Activated CD4-positive, alpha-beta T cell treated with anti-CD3 and anti-CD28 coated beads, Interleukin-2, Interleukin-4, amounts not matched to agents 100 ng/mL and 50 ng/mL, durations not matched to agents 16 hours and 8 hours (primary cell): ENCODE data around the gene STRA8.

Experiments
- DNase-seq: peaks from one replicate; pipeline ENCODE4 v3.0.0-alpha.2; 2020; ENCODE audit warnings: low spot score

Gene STRA8

DNA sequence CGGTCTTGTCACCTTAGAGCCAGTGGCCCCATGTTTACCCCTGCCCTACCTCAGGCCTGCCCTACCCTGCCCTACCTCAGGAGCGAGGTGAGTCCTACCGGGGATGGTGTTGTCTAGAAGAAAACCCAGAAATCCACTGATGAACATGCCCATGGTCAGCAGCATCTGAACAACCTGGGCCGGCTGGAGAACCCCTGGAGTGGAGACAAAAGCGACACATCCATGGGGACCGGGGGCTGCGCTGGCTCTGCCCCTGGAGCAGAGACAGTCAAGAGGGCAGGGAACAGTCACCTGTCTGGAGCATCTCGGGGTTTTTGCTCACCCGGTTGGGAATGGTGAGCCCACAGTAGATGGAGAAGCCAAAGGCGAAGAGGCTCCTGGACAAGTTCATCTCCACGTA lies 36.3 kb downstream of the STRA8 start:
- DNase-seq: no peak

GRCh38 chr7:135270577-135271254 lies 37.1 kb downstream of the STRA8 start:
- DNase-seq: no peak

DNA sequence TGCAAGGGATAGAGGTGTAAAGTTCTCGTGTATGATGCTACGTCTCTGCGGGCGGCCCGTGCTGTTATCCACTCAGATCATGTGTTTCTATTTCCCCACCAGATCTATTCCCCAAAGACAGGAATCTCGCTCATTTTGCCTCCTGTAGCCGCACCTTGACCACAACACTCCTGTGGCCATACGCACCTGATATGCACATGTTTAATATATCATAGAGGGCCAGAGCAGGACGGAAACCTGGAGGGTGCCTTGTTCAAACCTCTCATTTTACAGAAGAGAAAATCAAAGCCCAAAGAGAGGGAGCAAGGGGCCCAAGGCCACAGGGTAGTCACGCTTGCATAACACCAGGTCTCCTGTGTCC lies 37.6 kb downstream of the STRA8 start:
- no peak for DNase-seq

DNA sequence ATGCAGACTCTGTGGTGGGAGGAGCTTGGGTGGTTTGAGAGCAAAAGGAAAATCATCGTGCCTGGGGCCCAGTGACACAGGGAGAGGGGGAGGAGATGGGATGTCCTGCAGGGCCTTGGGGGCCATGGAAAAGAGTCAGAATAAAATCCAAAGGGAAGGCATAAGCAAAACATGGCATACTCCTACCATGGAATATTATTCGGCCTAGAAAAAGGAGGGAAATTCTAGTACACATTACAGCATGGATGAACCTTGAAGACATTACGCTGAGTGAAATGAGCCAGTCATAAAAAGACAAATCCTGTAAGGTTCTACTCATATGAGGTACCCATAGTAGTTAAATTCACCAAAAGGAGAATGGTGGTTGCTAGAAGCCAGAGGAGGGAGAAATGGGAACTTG lies 38.7 kb downstream of the STRA8 start:
- DNase-seq: no peak

GRCh38 chr7:135273581-135273980 lies 39.9 kb downstream of the STRA8 start:
- DNase-seq: no peak

DNA sequence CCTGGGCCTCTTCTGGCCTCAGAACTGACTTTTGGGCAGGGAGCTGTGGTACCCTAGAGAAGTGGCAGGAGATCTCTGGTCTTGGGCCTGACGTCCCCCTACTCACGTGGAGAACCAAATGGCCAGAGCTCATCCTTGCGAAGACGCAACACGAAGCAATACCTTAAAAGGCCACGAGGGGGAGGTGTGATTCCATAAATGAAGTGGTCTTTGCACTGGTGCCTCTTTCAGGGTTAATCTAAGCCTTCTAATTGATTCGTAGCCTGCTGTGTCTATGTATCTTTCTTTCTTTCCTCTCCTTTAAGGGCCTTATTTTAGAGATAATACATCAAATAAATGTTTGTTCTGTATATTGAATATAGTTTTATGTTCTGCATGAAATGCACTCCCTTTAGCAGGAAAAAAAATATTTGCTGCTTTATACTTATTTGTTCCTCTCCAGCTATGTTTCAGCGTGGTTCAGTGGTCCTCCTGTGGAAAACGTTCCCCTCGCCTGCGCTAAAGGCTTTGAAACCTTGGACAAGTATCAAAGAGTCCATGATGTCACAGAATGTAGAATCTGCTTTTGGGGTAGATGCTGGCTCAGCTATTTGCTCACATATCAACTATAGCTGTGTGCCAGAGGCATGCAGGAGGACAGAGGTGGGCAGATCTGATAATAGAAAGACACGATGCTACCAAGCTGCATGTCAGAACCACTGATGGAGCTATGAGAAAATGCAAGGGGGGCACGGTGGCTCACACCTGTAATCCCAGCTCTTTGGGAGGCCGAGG lies 41.0 kb downstream of the STRA8 start:
- DNase-seq: peak; percentile 78

- DNase-seq: no peak
These were observed 42.4 kb downstream of the STRA8 start for GRCh38 chr7:135275971-135276580.

- DNase-seq: no peak
These were observed 43.5 kb downstream of the STRA8 start for GRCh38 chr7:135277161-135277560.

- DNase-seq: peak; percentile 88
These were observed 47.8 kb downstream of the STRA8 start for GRCh38 chr7:135281363-135281949.

- peak; percentile 31 for DNase-seq
These were observed 49.1 kb downstream of the STRA8 start for GRCh38 chr7:135282561-135283254.

DNA sequence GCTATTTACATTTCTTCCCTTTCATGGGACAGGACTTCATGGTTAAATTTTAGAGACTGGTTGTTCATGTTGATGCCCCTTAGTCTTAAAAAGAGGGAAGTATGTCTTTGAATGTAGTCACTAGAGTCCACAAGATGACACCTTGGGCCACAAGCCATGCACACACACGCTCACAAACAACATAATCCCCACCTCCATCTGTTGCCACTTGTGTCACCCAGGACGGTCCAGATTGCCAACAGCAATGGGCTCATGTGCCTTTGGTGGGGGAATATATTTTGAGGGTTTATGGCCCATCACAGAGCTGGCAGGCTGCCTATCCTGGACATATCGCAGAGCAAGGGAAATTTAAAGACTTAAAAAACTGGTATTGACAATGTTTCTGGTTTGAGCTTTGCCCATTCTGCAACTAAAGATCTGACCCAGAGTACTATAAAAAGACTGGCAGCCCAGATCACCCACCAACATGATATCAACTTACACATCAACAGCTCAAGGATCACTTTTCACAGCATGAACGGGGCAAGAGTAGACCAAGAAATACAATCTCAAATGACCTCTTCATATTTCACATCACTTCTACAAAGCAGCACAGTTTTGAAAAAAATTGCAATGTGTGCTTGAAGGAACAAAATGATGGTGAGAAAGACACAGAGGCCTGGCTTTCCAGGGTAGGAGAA lies 50.5 kb downstream of the STRA8 start:
- DNase-seq: no peak

DNA sequence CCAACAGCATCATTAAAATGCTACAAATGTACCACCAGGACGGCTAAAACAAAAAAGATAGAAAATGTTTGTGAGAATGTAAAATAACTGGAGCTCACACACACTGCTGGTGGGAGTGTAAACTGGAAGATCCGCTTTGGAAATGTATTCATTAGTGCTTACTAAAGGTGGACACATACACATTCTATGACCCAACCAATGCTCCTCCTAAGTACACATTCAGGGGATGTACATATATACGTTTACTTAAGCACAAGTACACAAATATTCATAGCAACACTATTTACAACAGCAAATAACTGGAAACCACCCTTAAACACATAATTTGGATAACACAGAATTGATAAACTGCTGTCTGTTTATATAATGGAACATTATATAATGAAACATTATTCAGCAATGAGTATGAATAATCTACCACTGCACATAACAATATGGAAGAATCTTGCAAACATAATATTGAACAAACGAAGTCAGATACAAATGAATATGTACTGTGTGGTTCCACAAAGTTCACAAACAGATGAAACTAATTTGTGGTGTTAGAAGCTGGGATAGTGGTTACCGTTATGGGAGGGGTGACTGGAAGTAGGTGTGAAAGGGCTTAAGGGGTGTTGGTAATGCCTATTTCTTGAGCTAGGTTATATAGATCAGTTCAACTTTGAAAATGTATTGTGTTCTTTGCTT lies 52.1 kb downstream of the STRA8 start:
- no peak for DNase-seq

DNA sequence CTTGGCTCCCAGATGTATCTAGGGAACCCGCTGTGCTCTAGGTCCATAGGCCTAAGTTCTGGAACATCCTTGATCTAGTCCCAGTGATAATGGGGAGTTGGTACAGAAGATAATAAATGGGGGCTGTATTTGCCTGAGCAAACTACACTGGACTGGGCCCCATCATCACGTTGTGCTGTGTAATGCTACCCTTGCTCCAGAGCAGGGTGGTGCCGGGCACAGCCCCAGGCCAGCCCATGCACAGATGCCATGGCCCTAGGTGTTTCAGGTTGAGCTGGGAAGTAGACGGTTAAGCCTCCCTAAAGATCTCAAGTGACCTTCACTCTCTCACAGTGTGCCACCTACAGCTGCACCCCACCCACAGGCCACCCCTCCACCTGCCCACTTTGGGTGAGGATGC lies 53.2 kb downstream of the STRA8 start:
- DNase-seq: no peak

GRCh38 chr7:135290594-135290993 lies 57.0 kb downstream of the STRA8 start:
- DNase-seq: no peak

- no peak for DNase-seq
These were observed 58.2 kb downstream of the STRA8 start for GRCh38 chr7:135291809-135292253.

DNA sequence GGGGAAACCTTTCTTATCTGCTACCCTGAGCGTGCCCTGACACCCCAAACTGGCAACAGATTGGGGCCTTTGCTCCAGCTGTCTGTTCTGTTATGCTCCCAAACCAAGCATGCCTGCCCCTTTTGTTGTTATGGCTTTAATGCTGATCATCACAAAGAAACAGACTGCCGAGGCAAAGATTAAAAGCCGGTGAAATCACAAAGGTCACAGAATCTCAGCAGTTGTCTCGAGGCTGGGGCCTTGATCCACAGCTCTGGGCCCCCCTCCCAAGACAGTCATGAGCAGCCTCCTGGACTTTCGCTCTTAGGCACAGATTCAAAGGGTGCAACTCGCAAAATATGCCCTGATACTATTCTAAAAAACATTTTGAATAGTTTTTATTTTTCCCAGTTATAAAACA lies 65.6 kb downstream of the STRA8 start:
- DNase-seq: no peak

GRCh38 chr7:135300913-135301765 lies 67.5 kb downstream of the STRA8 start:
- no peak for DNase-seq
